ENCODE results near the gene PDCD1LG2. TPM values are rescaled to one million over a fixed set of nuclear protein-coding genes. Genes with fewer than 3 reads are reported as not detected.
"Not testable (repeated sequence)": the region's sequence is repeated elsewhere in the genome, so short reads cannot be mapped to it uniquely, and the experiment has no call there.

The PDCD1LG2 gene
- total RNA-seq, 1 donor from 2014 or later, result under 0.01 TPM

DNA sequence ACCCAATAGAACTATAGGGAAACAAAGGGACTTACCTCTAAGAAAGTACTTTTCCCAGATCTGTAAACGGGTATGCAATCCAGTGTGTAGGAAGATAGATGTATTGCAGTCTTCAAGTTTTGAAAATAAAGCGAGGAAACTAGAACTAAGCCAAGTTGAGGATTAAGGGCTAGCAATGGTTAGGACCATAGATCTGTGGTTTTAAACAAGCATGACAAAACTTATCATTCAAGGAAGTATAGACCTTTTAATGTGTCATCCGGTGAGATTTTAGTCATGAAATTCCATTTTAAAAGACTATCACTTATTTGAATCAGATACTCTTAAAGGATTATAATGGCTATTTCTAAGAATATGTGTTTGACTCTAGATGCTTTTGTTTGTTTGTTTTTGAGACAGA is 39.5 kb upstream of the PDCD1LG2 start:
- TF ChIP-seq CTCF (IDR thresholded peaks at IDR 0.05; ENCODE audit: insufficient read depth, low read length, severe bottlenecking), result no peak
- peaks cover 6% of the 10 kb centered on the region for H3K36me3 ChIP-seq (ENCODE audit: control insufficient read depth, insufficient read depth, low read length)
- H3K27me3 ChIP-seq (ENCODE audit: control insufficient read depth, insufficient read depth, low read length), result no peaks in the 10 kb centered on the region
- no peak for DNase-seq (ENCODE audit: low read depth)
- no peak for FAIRE-seq
- H3K4me3 ChIP-seq (ENCODE audit: low read depth, low read length), result no peak overlapping the region

DNA sequence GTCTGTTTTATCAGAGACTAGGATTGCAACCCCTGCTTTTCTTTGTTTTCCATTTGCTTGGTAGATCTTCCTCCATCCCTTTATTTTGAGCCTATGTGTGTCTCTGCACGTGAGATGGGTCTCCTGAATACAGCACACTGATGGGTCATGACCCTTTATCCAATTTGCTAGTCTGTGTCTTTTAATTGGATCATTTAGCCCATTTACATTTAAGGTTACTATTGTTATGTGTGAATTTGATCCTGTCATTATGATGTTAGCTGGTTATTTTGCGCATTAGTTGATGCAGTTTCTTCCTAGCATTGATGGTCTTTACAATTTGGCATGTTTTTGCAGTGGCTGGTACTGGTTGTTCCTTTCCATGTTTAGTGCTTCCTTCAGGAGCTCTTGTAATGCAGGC is 34.7 kb upstream of the PDCD1LG2 start:
- not testable (repeated sequence) for H3K4me3 ChIP-seq (ENCODE audit: low read depth, low read length); FAIRE-seq; DNase-seq (ENCODE audit: low read depth); H3K36me3 ChIP-seq (ENCODE audit: control insufficient read depth, insufficient read depth, low read length); H3K27me3 ChIP-seq (ENCODE audit: control insufficient read depth, insufficient read depth, low read length)

DNA sequence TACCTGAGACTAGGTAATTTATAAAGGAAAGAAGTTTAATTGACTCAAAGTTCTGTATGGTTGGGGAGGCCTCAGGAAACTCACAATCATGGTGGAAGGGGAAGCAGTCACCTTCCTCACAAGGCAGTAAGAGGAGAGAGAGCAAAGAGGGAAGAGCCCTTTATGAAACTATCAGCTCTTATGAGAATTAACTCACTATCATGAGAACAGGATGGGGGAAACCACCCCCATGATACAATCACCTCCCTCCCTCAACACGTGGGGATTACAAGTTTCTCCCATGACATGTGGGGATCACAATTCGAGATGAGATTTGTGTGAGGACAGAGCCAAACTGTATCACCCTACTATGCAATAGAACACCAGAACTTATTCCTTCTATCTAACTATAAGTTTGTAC is 32.1 kb upstream of the PDCD1LG2 start:
- TF ChIP-seq CTCF (IDR thresholded peaks at IDR 0.05; ENCODE audit: insufficient read depth, low read length, severe bottlenecking), result no peak
- Histone ChIP-seq H3K27me3 (ENCODE audit: control insufficient read depth, insufficient read depth, low read length) (no peaks in the 10 kb centered on the region), H3K4me3 (ENCODE audit: low read depth, low read length) (no peak overlapping the region), H3K36me3 (ENCODE audit: control insufficient read depth, insufficient read depth, low read length) (no peaks in the 10 kb centered on the region)
- DNase-seq (ENCODE audit: low read depth) (no peak), FAIRE-seq (no peak)

- TF ChIP-seq CTCF (IDR thresholded peaks at IDR 0.05; ENCODE audit: insufficient read depth, low read length, severe bottlenecking), result no peak
- Histone ChIP-seq H3K27me3 (ENCODE audit: control insufficient read depth, insufficient read depth, low read length) (no peaks in the 10 kb centered on the region), H3K36me3 (ENCODE audit: control insufficient read depth, insufficient read depth, low read length) (no peaks in the 10 kb centered on the region), H3K4me3 (ENCODE audit: low read depth, low read length) (no peak overlapping the region)
- FAIRE-seq (no peak), DNase-seq (ENCODE audit: low read depth) (no peak)
Measured at GRCh38 chr9:5479994-5480694, 30.2 kb upstream of the PDCD1LG2 start.

DNA sequence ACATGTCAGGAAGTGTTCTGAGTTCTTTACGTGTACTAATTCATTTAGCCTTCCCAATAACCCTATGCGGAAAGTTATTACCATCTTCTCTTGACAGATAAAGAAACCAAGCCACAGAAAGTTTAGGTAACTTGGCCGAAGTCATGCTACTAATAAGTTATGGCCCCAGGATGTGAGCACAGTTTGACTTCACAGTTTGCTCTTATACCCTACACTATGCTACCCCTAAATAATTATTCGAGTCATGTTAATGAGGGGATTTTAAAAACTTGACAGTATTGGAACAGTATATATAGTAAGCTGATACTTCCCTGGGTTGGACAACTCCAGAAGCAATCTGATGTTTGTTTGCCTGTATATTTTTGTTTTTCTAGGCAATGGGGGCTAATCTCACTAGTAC is 29.4 kb upstream of the PDCD1LG2 start:
- TF ChIP-seq CTCF (IDR thresholded peaks at IDR 0.05; ENCODE audit: insufficient read depth, low read length, severe bottlenecking), result no peak
- H3K36me3 ChIP-seq (ENCODE audit: control insufficient read depth, insufficient read depth, low read length), result no peaks in the 10 kb centered on the region
- H3K4me3 ChIP-seq (ENCODE audit: low read depth, low read length), result no peak overlapping the region
- DNase-seq (ENCODE audit: low read depth), result no peak
- H3K27me3 ChIP-seq (ENCODE audit: control insufficient read depth, insufficient read depth, low read length), result no peaks in the 10 kb centered on the region
- FAIRE-seq, result no peak

DNA sequence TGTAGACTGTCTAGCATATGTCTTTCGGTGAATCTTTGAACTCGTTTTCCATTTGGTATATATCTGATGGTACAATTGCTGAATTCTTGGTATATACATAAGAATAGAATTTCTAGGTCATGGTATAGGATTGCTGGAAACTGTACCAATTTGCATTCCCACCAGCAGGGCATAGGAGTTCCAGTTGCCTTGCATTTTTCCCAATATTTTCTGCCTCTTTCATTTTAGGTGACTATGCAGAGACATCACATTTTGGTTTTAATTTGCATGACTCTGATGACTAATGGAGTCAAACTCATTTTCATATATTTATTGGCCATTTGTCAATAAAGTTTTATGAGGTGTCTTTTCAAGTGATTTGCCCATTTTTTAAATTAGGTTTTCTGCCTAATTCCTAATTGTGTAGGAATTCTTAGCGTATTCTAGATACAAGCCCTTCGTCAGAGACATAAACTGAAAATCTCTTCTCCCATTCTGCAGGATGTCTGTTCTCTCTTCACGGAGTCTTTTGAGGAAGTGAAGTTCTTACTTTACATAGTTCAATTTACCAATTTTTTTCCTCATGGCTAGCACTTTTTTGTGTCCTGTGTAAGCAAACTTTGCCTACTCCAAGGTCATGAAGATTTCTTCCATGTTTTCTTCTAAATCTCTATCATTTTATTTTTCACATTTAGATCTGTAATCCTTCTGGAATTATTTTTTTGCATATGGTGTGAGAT is 28.9 kb upstream of the PDCD1LG2 start:
- no peak for FAIRE-seq

More for the DNA sequence above, 28.9 kb upstream of the PDCD1LG2 start:
- no peaks in the 10 kb centered on the region for H3K27me3 ChIP-seq (ENCODE audit: control insufficient read depth, insufficient read depth, low read length)
- no peak for DNase-seq (ENCODE audit: low read depth)
- TF ChIP-seq CTCF (IDR thresholded peaks at IDR 0.05; ENCODE audit: insufficient read depth, low read length, severe bottlenecking), result no peak
- no peak overlapping the region for H3K4me3 ChIP-seq (ENCODE audit: low read depth, low read length)
- H3K36me3 ChIP-seq (ENCODE audit: control insufficient read depth, insufficient read depth, low read length), result no peaks in the 10 kb centered on the region
